Stimulated activated naive CD8-positive, alpha-beta T cell treated with anti-CD3 and anti-CD28 coated beads, Interleukin-15, Interleukin-2, amounts not matched to agents 100 ng/mL and 50 ng/mL, for 24 hours (primary cell): ENCODE measurements around the gene ULK4.
"Not testable (repeated sequence)": the region's sequence is repeated elsewhere in the genome, so short reads cannot be mapped to it uniquely, and the experiment has no call there.

Experiments
- H3K27ac Mint-ChIP-seq: one replicate; pipeline ENCODE4 v1.8.0; 2021; ENCODE audit warnings: mild to moderate bottlenecking, mixed read lengths
- H3K27me3 Mint-ChIP-seq: one replicate; pipeline ENCODE4 v1.8.0; 2021; ENCODE audit warnings: mixed read lengths
- H3K36me3 Mint-ChIP-seq: one replicate; pipeline ENCODE4 v1.8.0; 2021; ENCODE audit warnings: low read depth, mixed read lengths
- H3K4me1 Mint-ChIP-seq: one replicate; pipeline ENCODE4 v1.8.0; 2021; ENCODE audit warnings: low read depth, mixed read lengths
- H3K4me3 Mint-ChIP-seq: one replicate; pipeline ENCODE4 v1.8.0; 2021; ENCODE audit warnings: mild to moderate bottlenecking, mixed read lengths
- H3K9me3 Mint-ChIP-seq: one replicate; pipeline ENCODE4 v1.8.0; 2021; ENCODE audit warnings: mixed read lengths

ULK4 gene

GRCh38 chr3:41650406-41650805 lies 311.5 kb downstream of the ULK4 start:
- Mint-ChIP-seq H3K36me3 (peaks cover 16% of the 10 kb centered on the region), H3K9me3 (peaks cover 7% of the 10 kb centered on the region), H3K4me1 (no peaks in the 10 kb centered on the region), H3K4me3 (no peak overlapping the region), H3K27ac (no peak overlapping the region), H3K27me3 (no peaks in the 10 kb centered on the region)

GRCh38 chr3:41649129-41649739 lies 312.7 kb downstream of the ULK4 start:
- Mint-ChIP-seq H3K4me3 (no peak overlapping the region), H3K9me3 (peaks cover 7% of the 10 kb centered on the region), H3K4me1 (no peaks in the 10 kb centered on the region), H3K27ac (no peak overlapping the region), H3K36me3 (peaks cover 16% of the 10 kb centered on the region), H3K27me3 (no peaks in the 10 kb centered on the region)

- H3K4me1 Mint-ChIP-seq, H3K27me3 Mint-ChIP-seq, H3K27ac Mint-ChIP-seq, H3K4me3 Mint-ChIP-seq, H3K9me3 Mint-ChIP-seq: not testable (repeated sequence)
- H3K36me3 Mint-ChIP-seq = peaks cover 16% of the 10 kb centered on the region
These were observed 314.2 kb downstream of the ULK4 start for GRCh38 chr3:41647730-41648129.

- Mint-ChIP-seq H3K27me3 (no peaks in the 10 kb centered on the region), H3K9me3 (no peaks in the 10 kb centered on the region), H3K27ac (no peak overlapping the region), H3K4me3 (no peak overlapping the region), H3K4me1 (no peaks in the 10 kb centered on the region), H3K36me3 (no peaks in the 10 kb centered on the region)
These were observed 321.8 kb downstream of the ULK4 start for GRCh38 chr3:41640076-41640475.

- Mint-ChIP-seq H3K27ac (no peak overlapping the region), H3K36me3 (no peaks in the 10 kb centered on the region), H3K27me3 (no peaks in the 10 kb centered on the region), H3K9me3 (no peaks in the 10 kb centered on the region), H3K4me1 (no peaks in the 10 kb centered on the region), H3K4me3 (no peak overlapping the region)
These were observed 323.5 kb downstream of the ULK4 start for GRCh38 chr3:41638381-41638780.

GRCh38 chr3:41632700-41633099 lies 329.2 kb downstream of the ULK4 start:
- no peaks in the 10 kb centered on the region for H3K4me1 Mint-ChIP-seq
- H3K27ac Mint-ChIP-seq = peak overlapping the region; percentile 56
- H3K36me3 Mint-ChIP-seq = no peaks in the 10 kb centered on the region

GRCh38 chr3:41630708-41631107 lies 331.2 kb downstream of the ULK4 start:
- H3K9me3 Mint-ChIP-seq = no peaks in the 10 kb centered on the region
- no peak overlapping the region for H3K4me3 Mint-ChIP-seq
- no peaks in the 10 kb centered on the region for H3K27me3 Mint-ChIP-seq
- H3K27ac Mint-ChIP-seq = no peak overlapping the region
- H3K4me1 Mint-ChIP-seq = no peaks in the 10 kb centered on the region
- no peaks in the 10 kb centered on the region for H3K36me3 Mint-ChIP-seq

More at GRCh38 chr3:41632700-41633099, 329.2 kb downstream of the ULK4 start:
- no peaks in the 10 kb centered on the region for H3K9me3 Mint-ChIP-seq
- H3K4me3 Mint-ChIP-seq = no peak overlapping the region
- H3K27me3 Mint-ChIP-seq = no peaks in the 10 kb centered on the region

GRCh38 chr3:41629986-41630385 lies 331.9 kb downstream of the ULK4 start:
- Mint-ChIP-seq H3K36me3 (no peaks in the 10 kb centered on the region), H3K27me3 (no peaks in the 10 kb centered on the region), H3K4me3 (no peak overlapping the region), H3K9me3 (no peaks in the 10 kb centered on the region), H3K4me1 (no peaks in the 10 kb centered on the region), H3K27ac (no peak overlapping the region)

- no peaks in the 10 kb centered on the region for H3K4me1 Mint-ChIP-seq
- H3K27me3 Mint-ChIP-seq = no peaks in the 10 kb centered on the region
- no peak overlapping the region for H3K27ac Mint-ChIP-seq
- H3K4me3 Mint-ChIP-seq = no peak overlapping the region
- no peaks in the 10 kb centered on the region for H3K9me3 Mint-ChIP-seq
- no peaks in the 10 kb centered on the region for H3K36me3 Mint-ChIP-seq
These were observed 332.8 kb downstream of the ULK4 start for GRCh38 chr3:41629072-41629471.

- Mint-ChIP-seq H3K27me3 (no peaks in the 10 kb centered on the region), H3K36me3 (no peaks in the 10 kb centered on the region), H3K9me3 (peaks cover 5% of the 10 kb centered on the region), H3K4me3 (no peak overlapping the region), H3K27ac (no peak overlapping the region), H3K4me1 (no peaks in the 10 kb centered on the region)
These were observed 334.3 kb downstream of the ULK4 start for GRCh38 chr3:41627477-41628087.

GRCh38 chr3:41612853-41613252 lies 349.1 kb downstream of the ULK4 start:
- Mint-ChIP-seq H3K9me3 (no peaks in the 10 kb centered on the region), H3K36me3 (peaks cover 6% of the 10 kb centered on the region), H3K27me3 (no peaks in the 10 kb centered on the region), H3K4me3 (no peak overlapping the region), H3K27ac (no peak overlapping the region), H3K4me1 (peaks cover 10% of the 10 kb centered on the region)

GRCh38 chr3:41611008-41611407 lies 350.9 kb downstream of the ULK4 start:
- peaks cover 6% of the 10 kb centered on the region for H3K36me3 Mint-ChIP-seq
- peaks cover 12% of the 10 kb centered on the region for H3K4me1 Mint-ChIP-seq
- H3K9me3 Mint-ChIP-seq = no peaks in the 10 kb centered on the region
- H3K4me3 Mint-ChIP-seq = no peak overlapping the region
- H3K27me3 Mint-ChIP-seq = no peaks in the 10 kb centered on the region
- H3K27ac Mint-ChIP-seq = no peak overlapping the region

- Mint-ChIP-seq H3K27ac (no peak overlapping the region), H3K9me3 (no peaks in the 10 kb centered on the region), H3K4me1 (peaks cover 12% of the 10 kb centered on the region), H3K4me3 (no peak overlapping the region), H3K36me3 (no peaks in the 10 kb centered on the region), H3K27me3 (no peaks in the 10 kb centered on the region)
These were observed 353.6 kb downstream of the ULK4 start for GRCh38 chr3:41608347-41608746.

GRCh38 chr3:41603807-41604206 lies 358.1 kb downstream of the ULK4 start:
- H3K27ac Mint-ChIP-seq = no peak overlapping the region
- H3K4me3 Mint-ChIP-seq = no peak overlapping the region
- no peaks in the 10 kb centered on the region for H3K9me3 Mint-ChIP-seq
- no peaks in the 10 kb centered on the region for H3K27me3 Mint-ChIP-seq
- peaks cover 11% of the 10 kb centered on the region for H3K4me1 Mint-ChIP-seq
- peaks cover 3% of the 10 kb centered on the region for H3K36me3 Mint-ChIP-seq

- Mint-ChIP-seq H3K4me3 (no peak overlapping the region), H3K27me3 (no peaks in the 10 kb centered on the region), H3K36me3 (peaks cover 3% of the 10 kb centered on the region), H3K27ac (no peak overlapping the region), H3K4me1 (no peaks in the 10 kb centered on the region), H3K9me3 (no peaks in the 10 kb centered on the region)
These were observed 359.8 kb downstream of the ULK4 start for GRCh38 chr3:41602121-41602520.

- no peak overlapping the region for H3K27ac Mint-ChIP-seq
- peaks cover 3% of the 10 kb centered on the region for H3K36me3 Mint-ChIP-seq
- no peaks in the 10 kb centered on the region for H3K9me3 Mint-ChIP-seq
- no peak overlapping the region for H3K4me3 Mint-ChIP-seq
- H3K4me1 Mint-ChIP-seq = no peaks in the 10 kb centered on the region
- H3K27me3 Mint-ChIP-seq = no peaks in the 10 kb centered on the region
These were observed 360.4 kb downstream of the ULK4 start for GRCh38 chr3:41601404-41601987.
